HepG2 (cell line): Measurements from ENCODE around the gene TAP1. TPM values are rescaled to one million over a fixed set of nuclear protein-coding genes. Genes with fewer than 3 reads are reported as not detected.
A peak's percentile ranks its signal among the peaks of the same experiment; 100 is the strongest.

ENCODE experiments used
- REXO4 ChIP-seq: sonication (generic); formaldehyde crosslinking; IDR thresholded peaks from 2 replicates; pipeline ENCODE4 v1.8.0; 2022; ENCODE audit warnings: missing genetic modification reagents, mild to moderate bottlenecking, borderline replicate concordance
- SMAD3 ChIP-seq: sonication (generic); formaldehyde crosslinking; IDR thresholded peaks from 2 replicates; pipeline ENCODE4 v1.4.0; 2020; ENCODE audit warnings: missing genetic modification reagents
- TCF12 ChIP-seq, 2 experiments: fragments of 450-650 bp in 1 of 2; sonication (generic) in 1 of 2; formaldehyde crosslinking in 1 of 2; IDR thresholded peaks; 2 replicates each; pipeline versions ENCODE4 v1.6.1 to v1.8.0; 2017 to 2022; ENCODE audit warnings: antibody characterized with exemption in 1 of 2, mild to moderate bottlenecking in 1 of 2, missing genetic modification reagents in 1 of 2, moderate library complexity in 1 of 2
- ZFAT ChIP-seq: sonication (generic); formaldehyde crosslinking; conservative IDR thresholded peaks from 2 replicates; pipeline ENCODE4 v1.8.1; 2023; ENCODE audit warnings: missing genetic modification reagents, inconsistent platforms
- ZNF12 ChIP-seq: sonication (generic); formaldehyde crosslinking; IDR thresholded peaks from 2 replicates; pipeline ENCODE4 v1.5.0; 2020; ENCODE audit warnings: missing genetic modification reagents
- polyA plus RNA-seq, 8 experiments: library from polyadenylated mRNA; depleted of rRNA in 3 of 8; stranded (reverse) in 7 of 8; unstranded in 1 of 8; fragments of >200 nt; fragmentation: Illumina TruSeq in 4 of 8; extraction: Trizol in 4 of 8; gene quantifications; 2 replicates each; pipeline versions ENCODE4 v1.2.1 to v1.2.3, GENCODE V29; 2011 to 2016; ENCODE audit warnings: low read depth in 4 of 8, missing spikeins in 1 of 8, mixed read lengths in 1 of 8; ENCODE audit not compliant: insufficient read depth in 1 of 8
- total RNA-seq, 5 experiments: library from RNA; depleted of rRNA; stranded (reverse); fragments of >200 nt; fragmentation: Illumina TruSeq; extraction: Trizol; gene quantifications; 2 replicates each; pipeline ENCODE4 v1.2.3, GENCODE V29; 2016; ENCODE audit warnings: low read depth in 1 of 5
- TF ChIP-seq, protein P1 (sequence below): sonication (generic); formaldehyde crosslinking; IDR thresholded peaks from 2 replicates; pipeline ENCODE4 v1.9.0; 2022; ENCODE audit warnings: low read depth, missing genetic modification reagents
- TF ChIP-seq, protein P2 (sequence below): IDR thresholded peaks from 2 replicates; pipeline ENCODE4 v1.6.1; 2018; ENCODE audit warnings: missing genetic modification reagents
- TF ChIP-seq, protein P3 (sequence below): IDR thresholded peaks from 2 replicates; pipeline ENCODE4 v1.6.1; 2012; ENCODE audit warnings: low read depth, low read length, improper control_type of control experiment
- TF ChIP-seq, protein P4 (sequence below), 2 experiments: IDR thresholded peaks; 2 replicates each; pipeline ENCODE4 v1.6.1; 2011 to 2012; ENCODE audit warnings: low read length in 2 of 2, borderline replicate concordance in 1 of 2, low read depth in 1 of 2, mild to moderate bottlenecking in 1 of 2, moderate library complexity in 1 of 2
- TF ChIP-seq, protein P5 (sequence below): sonication (generic); formaldehyde crosslinking; IDR thresholded peaks from 2 replicates; pipeline ENCODE4 v1.4.0; 2020; ENCODE audit warnings: missing genetic modification reagents, borderline replicate concordance

Gene TAP1
- total and polyA plus RNA-seq, 2 of the 13 experiments (the other 11 are each of a cell fraction or from before 2014, with no cell fraction given): 31.2 to 52.2 TPM

DNA sequence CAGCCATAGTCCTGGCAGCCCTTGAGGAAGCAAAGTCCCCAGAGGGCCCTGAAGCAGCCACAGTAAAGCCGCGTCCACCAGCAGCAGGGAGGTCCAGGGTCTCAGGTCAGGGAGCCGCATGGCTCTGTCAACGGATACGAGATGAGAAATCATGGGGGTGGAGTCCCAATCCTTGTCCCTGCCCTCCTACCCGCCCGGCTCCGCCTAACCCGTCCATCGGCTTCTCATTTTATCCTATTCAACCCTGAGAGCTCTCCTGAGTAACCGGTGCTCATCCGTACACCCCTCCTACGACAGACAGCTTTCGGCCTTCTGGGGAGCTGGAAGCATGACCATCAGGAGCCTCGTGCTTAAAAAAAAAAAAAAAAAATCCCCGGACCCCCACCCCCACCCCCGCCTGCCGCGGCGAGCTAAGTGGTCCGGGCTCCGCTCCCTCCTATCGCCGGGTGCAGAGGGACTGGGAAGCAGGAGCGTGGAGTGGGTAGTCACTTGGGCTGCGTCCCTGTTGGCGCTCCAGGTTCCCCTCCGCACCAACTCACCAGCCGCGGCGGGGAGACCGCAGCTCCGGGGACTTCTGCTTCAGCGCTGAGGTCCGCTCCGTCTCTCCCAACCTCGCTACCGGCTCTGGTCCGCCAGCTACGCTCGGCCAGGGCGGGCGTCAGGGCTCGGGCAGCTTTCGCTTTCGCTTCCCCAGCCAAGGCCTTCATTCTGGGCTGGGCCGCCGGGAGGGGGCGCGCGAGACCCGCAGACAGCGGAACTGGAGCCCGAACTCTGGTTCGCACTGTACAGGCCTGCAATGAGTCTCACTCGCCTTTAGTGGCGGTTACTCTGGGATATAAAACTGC, 15.2 kb downstream of the TAP1 start, which contains the start of gene TAP2 (continued):
- TF ChIP-seq, protein P1, sequence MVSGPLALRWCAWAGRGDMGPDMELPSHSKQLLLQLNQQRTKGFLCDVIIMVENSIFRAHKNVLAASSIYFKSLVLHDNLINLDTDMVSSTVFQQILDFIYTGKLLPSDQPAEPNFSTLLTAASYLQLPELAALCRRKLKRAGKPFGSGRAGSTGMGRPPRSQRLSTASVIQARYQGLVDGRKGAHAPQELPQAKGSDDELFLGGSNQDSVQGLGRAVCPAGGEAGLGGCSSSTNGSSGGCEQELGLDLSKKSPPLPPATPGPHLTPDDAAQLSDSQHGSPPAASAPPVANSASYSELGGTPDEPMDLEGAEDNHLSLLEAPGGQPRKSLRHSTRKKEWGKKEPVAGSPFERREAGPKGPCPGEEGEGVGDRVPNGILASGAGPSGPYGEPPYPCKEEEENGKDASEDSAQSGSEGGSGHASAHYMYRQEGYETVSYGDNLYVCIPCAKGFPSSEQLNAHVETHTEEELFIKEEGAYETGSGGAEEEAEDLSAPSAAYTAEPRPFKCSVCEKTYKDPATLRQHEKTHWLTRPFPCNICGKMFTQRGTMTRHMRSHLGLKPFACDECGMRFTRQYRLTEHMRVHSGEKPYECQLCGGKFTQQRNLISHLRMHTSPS (CRISPR knock-in tag): no peak
- no peak for TF ChIP-seq REXO4 (CRISPR knock-in tag)
- TF ChIP-seq, protein P2, sequence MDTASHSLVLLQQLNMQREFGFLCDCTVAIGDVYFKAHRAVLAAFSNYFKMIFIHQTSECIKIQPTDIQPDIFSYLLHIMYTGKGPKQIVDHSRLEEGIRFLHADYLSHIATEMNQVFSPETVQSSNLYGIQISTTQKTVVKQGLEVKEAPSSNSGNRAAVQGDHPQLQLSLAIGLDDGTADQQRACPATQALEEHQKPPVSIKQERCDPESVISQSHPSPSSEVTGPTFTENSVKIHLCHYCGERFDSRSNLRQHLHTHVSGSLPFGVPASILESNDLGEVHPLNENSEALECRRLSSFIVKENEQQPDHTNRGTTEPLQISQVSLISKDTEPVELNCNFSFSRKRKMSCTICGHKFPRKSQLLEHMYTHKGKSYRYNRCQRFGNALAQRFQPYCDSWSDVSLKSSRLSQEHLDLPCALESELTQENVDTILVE (CRISPR knock-in tag): peak; percentile 84
- TF ChIP-seq TCF12 (IDR thresholded peaks at IDR 0.05): no peak
- peak; percentile 34; the same call in 1 of the 2 replicates for TF ChIP-seq TCF12 (CRISPR knock-in tag; IDR thresholded peaks at IDR 0.05)
- TF ChIP-seq, protein P3, sequence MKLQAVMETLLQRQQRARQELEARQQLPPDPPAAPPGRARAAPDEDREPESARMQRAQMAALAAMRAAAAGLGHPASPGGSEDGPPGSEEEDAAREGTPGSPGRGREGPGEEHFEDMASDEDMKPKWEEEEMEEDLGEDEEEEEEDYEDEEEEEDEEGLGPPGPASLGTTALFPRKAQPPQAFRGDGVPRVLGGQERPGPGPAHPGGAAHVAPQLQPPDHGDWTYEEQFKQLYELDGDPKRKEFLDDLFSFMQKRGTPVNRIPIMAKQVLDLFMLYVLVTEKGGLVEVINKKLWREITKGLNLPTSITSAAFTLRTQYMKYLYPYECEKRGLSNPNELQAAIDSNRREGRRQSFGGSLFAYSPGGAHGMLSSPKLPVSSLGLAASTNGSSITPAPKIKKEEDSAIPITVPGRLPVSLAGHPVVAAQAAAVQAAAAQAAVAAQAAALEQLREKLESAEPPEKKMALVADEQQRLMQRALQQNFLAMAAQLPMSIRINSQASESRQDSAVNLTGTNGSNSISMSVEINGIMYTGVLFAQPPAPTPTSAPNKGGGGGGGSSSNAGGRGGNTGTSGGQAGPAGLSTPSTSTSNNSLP: peak; percentile 53; the same call in 1 of the 2 replicates
- TF ChIP-seq, protein P4, sequence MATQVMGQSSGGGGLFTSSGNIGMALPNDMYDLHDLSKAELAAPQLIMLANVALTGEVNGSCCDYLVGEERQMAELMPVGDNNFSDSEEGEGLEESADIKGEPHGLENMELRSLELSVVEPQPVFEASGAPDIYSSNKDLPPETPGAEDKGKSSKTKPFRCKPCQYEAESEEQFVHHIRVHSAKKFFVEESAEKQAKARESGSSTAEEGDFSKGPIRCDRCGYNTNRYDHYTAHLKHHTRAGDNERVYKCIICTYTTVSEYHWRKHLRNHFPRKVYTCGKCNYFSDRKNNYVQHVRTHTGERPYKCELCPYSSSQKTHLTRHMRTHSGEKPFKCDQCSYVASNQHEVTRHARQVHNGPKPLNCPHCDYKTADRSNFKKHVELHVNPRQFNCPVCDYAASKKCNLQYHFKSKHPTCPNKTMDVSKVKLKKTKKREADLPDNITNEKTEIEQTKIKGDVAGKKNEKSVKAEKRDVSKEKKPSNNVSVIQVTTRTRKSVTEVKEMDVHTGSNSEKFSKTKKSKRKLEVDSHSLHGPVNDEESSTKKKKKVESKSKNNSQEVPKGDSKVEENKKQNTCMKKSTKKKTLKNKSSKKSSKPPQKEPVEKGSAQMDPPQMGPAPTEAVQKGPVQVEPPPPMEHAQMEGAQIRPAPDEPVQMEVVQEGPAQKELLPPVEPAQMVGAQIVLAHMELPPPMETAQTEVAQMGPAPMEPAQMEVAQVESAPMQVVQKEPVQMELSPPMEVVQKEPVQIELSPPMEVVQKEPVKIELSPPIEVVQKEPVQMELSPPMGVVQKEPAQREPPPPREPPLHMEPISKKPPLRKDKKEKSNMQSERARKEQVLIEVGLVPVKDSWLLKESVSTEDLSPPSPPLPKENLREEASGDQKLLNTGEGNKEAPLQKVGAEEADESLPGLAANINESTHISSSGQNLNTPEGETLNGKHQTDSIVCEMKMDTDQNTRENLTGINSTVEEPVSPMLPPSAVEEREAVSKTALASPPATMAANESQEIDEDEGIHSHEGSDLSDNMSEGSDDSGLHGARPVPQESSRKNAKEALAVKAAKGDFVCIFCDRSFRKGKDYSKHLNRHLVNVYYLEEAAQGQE (IDR thresholded peaks at IDR 0.05; ENCODE audit: borderline replicate concordance in 1 of 2, low read depth in 1 of 2, low read length in 2 of 2): no peak
- TF ChIP-seq ZFAT (CRISPR knock-in tag): 0 out of 2 replicates have a peak, but pooled peaks have one; percentile 72
- TF ChIP-seq ZNF12 (CRISPR knock-in tag): peak; percentile 77; the same call in 1 of the 2 replicates
- TF ChIP-seq, protein P5, sequence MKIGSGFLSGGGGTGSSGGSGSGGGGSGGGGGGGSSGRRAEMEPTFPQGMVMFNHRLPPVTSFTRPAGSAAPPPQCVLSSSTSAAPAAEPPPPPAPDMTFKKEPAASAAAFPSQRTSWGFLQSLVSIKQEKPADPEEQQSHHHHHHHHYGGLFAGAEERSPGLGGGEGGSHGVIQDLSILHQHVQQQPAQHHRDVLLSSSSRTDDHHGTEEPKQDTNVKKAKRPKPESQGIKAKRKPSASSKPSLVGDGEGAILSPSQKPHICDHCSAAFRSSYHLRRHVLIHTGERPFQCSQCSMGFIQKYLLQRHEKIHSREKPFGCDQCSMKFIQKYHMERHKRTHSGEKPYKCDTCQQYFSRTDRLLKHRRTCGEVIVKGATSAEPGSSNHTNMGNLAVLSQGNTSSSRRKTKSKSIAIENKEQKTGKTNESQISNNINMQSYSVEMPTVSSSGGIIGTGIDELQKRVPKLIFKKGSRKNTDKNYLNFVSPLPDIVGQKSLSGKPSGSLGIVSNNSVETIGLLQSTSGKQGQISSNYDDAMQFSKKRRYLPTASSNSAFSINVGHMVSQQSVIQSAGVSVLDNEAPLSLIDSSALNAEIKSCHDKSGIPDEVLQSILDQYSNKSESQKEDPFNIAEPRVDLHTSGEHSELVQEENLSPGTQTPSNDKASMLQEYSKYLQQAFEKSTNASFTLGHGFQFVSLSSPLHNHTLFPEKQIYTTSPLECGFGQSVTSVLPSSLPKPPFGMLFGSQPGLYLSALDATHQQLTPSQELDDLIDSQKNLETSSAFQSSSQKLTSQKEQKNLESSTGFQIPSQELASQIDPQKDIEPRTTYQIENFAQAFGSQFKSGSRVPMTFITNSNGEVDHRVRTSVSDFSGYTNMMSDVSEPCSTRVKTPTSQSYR (CRISPR knock-in tag): 0 out of 2 replicates have a peak, but pooled peaks have one; percentile 24
- peak; percentile 75; the same call in 1 of the 2 replicates for TF ChIP-seq SMAD3 (CRISPR knock-in tag)
